HG03520 (cell line): Measurements from ENCODE around the gene STON2.

ENCODE experiments used
- ATAC-seq: cut with Tn5 transposase; IDR thresholded peaks from one replicate; pipeline ENCODE4 v1.9.1; 2021; ENCODE audit warnings: mild to moderate bottlenecking, moderate library complexity; ENCODE audit not compliant: unreplicated experiment

STON2 gene

GRCh38 chr14:81427348-81428058 is 27.4 kb upstream of the STON2 start:
- ATAC-seq: no peak

- ATAC-seq: no peak
These were observed 23.4 kb upstream of the STON2 start for GRCh38 chr14:81423504-81423903.

GRCh38 chr14:81418057-81418790 is 18.1 kb upstream of the STON2 start:
- ATAC-seq: no peak

- no peak for ATAC-seq
These were observed 16.9 kb upstream of the STON2 start for GRCh38 chr14:81416981-81417380.

GRCh38 chr14:81416194-81416952 is 16.2 kb upstream of the STON2 start:
- no peak for ATAC-seq

- ATAC-seq: no peak
These were observed 15.7 kb upstream of the STON2 start for GRCh38 chr14:81415781-81416180.

GRCh38 chr14:81414123-81414522 is 14.0 kb upstream of the STON2 start:
- no peak for ATAC-seq

- ATAC-seq: no peak
These were observed 12.7 kb upstream of the STON2 start for GRCh38 chr14:81412779-81413178.

GRCh38 chr14:81408595-81408994 is 8.5 kb upstream of the STON2 start:
- ATAC-seq: no peak

GRCh38 chr14:81406863-81407262 is 6.7 kb upstream of the STON2 start:
- no peak for ATAC-seq

- no peak for ATAC-seq
These were observed 2.0 kb upstream of the STON2 start for GRCh38 chr14:81402123-81402495.

GRCh38 chr14:81401420-81402122 is 1.4 kb upstream of the STON2 start:
- peak; percentile 52 for ATAC-seq

GRCh38 chr14:81400852-81401251 is 728 bp upstream of the STON2 start:
- no peak for ATAC-seq

GRCh38 chr14:81398196-81398891 is 1.8 kb downstream of the STON2 start:
- no peak for ATAC-seq

GRCh38 chr14:81396113-81396512 is 4.0 kb downstream of the STON2 start:
- no peak for ATAC-seq

- ATAC-seq: no peak
These were observed 5.4 kb downstream of the STON2 start for GRCh38 chr14:81394739-81395138.

GRCh38 chr14:81392976-81393643 is 7.0 kb downstream of the STON2 start:
- ATAC-seq: no peak

GRCh38 chr14:81392052-81392451 is 8.1 kb downstream of the STON2 start:
- no peak for ATAC-seq

- no peak for ATAC-seq
These were observed 9.4 kb downstream of the STON2 start for GRCh38 chr14:81390696-81391095.

- ATAC-seq: no peak
These were observed 11.8 kb downstream of the STON2 start for GRCh38 chr14:81388336-81388735.
